Activated naive CD4-positive, alpha-beta T cell treated with anti-CD3 and anti-CD28 coated beads, Interleukin-2, amount 10 ng/mL, durations not matched to agents 7 days and 5 days (primary cell): ENCODE results near the gene EIF6.
"Not testable (repeated sequence)": the region's sequence is repeated elsewhere in the genome, so short reads cannot be mapped to it uniquely, and the experiment has no call there.

Experiments used
- CTCF ChIA-PET: fragments of 350-600 bp; sonication (Branson Sonifier 250); formaldehyde crosslinking; loops from one replicate; lab custom pipeline; 2021; ENCODE audit warnings: antibody characterized with exemption; lab: Charles Lee
- DNase-seq: peaks from one replicate; pipeline ENCODE4 v3.0.0-alpha.2; 2020
- H3K27ac Mint-ChIP-seq: one replicate; pipeline ENCODE4 v1.8.0; 2021; ENCODE audit warnings: mild to moderate bottlenecking, moderate library complexity, mixed read lengths
- H3K27me3 Mint-ChIP-seq: one replicate; pipeline ENCODE4 v1.8.0; 2021; ENCODE audit warnings: mild to moderate bottlenecking, mixed read lengths
- H3K36me3 Mint-ChIP-seq: one replicate; pipeline ENCODE4 v1.8.0; 2021; ENCODE audit warnings: mixed read lengths
- H3K4me1 Mint-ChIP-seq: one replicate; pipeline ENCODE4 v1.8.0; 2021; ENCODE audit warnings: mixed read lengths
- H3K4me3 Mint-ChIP-seq: one replicate; pipeline ENCODE4 v1.8.0; 2021; ENCODE audit warnings: mild to moderate bottlenecking, moderate library complexity, mixed read lengths
- H3K9me3 Mint-ChIP-seq: one replicate; pipeline ENCODE4 v1.8.0; 2021; ENCODE audit warnings: mixed read lengths

EIF6 gene

DNA sequence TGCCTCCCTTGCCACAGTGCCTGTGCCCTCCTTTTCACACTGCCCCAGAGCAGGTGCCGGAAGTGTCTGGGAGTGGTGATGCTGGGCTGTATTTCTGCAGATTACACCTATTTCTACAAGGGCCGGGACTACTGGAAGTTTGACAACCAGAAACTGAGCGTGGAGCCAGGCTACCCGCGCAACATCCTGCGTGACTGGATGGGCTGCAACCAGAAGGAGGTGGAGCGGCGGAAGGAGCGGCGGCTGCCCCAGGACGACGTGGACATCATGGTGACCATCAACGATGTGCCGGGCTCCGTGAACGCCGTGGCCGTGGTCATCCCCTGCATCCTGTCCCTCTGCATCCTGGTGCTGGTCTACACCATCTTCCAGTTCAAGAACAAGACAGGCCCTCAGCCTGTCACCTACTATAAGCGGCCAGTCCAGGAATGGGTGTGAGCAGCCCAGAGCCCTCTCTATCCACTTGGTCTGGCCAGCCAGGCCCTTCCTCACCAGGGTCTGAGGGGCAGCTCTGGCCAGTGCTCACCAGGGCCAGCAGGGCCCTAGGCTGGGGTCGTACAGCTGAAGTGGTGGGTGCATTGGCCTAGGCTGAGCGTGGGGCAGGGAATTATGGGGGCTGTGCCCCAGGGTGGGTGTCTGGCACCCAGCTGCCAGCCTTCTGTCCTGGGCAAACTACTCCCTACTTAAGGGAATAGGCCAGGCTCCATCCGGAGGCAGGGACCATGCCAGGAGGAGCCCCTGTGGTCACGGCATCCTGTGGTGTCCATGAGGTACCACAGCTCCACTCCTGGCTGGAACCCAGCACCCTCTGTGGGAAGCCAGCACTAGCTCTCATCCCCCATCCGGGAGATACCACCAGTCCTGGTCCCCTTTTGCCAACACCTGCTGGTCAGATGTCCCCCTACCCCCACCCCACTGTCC is 10.1 kb downstream of the EIF6 start:
- no peaks in the 10 kb centered on the region for H3K27me3 Mint-ChIP-seq
- no peak overlapping the region for H3K4me3 Mint-ChIP-seq
- DNase-seq, result no peak
- CTCF ChIA-PET, result interaction anchor here (2.2 kb wide), 1 partner anchor 130 kb away, joined by 8 read pairs; no protein-coding TSS in a partner anchor
- peaks cover 19% of the 10 kb centered on the region for H3K4me1 Mint-ChIP-seq
- no peak overlapping the region for H3K27ac Mint-ChIP-seq
- no peaks in the 10 kb centered on the region for H3K9me3 Mint-ChIP-seq
- H3K36me3 Mint-ChIP-seq, result peaks cover 16% of the 10 kb centered on the region

DNA sequence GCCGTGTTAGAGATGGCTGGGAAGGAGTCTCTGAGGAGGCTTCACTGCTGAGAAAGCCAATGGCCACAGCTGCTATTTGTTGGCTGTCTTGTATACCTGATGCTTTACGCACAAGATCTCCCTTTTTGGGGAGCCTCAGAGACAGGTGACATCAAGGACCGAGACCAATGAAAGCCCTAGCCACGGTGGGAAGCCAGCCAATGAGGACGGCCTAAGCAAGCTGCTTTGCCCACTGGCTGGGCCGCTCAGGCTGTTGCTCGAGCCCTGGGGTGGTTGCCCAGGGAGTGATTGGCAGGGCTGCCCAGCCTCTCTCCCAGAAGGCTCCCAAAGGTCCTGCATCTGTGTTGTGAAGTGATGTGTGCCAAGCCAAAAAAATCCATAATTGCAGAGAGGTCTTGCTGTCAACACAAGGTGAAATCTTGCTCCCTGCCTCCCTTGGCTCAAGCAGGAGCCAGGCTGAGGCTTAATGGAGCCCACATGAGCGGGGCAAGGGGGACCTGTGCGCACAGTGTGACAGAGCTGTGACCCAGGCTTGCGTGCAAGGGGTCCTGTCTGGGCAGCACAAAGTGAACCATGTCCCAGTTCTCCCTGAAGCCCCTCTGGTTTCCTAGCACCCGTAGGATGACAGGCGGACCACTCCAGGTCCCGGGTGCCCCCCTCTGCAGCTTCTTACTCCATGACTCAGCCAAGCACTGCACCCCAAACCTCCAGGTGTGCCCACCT is 11.0 kb downstream of the EIF6 start:
- H3K27ac Mint-ChIP-seq, result no peak overlapping the region
- no peak for DNase-seq
- H3K4me1 Mint-ChIP-seq, result peaks cover 19% of the 10 kb centered on the region
- CTCF ChIA-PET, result no interaction called here
- no peaks in the 10 kb centered on the region for H3K27me3 Mint-ChIP-seq
- peaks cover 9% of the 10 kb centered on the region for H3K36me3 Mint-ChIP-seq
- no peak overlapping the region for H3K4me3 Mint-ChIP-seq
- H3K9me3 Mint-ChIP-seq, result no peaks in the 10 kb centered on the region

DNA sequence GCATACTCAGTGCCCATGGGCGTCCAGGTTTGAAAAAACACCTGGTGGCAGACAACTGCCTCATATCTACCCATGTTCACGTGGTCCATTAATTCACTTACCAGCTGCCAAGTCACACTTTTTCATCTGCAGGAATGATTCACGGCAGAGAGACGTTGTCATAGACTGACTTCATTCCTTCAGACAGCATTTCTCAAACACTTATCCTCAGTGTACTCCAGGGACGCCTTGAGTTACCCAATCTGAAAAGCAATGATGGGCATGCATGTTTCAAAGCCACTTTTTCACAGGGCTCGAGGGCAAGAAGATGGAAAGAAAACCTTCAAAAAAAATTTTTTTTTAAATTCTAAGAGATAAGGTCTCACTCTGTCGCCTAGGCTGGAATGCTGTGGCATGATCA is 12.7 kb downstream of the EIF6 start:
- no peaks in the 10 kb centered on the region for H3K9me3 Mint-ChIP-seq
- H3K27me3 Mint-ChIP-seq, result no peaks in the 10 kb centered on the region
- no peak overlapping the region for H3K4me3 Mint-ChIP-seq
- H3K27ac Mint-ChIP-seq, result no peak overlapping the region
- peaks cover 2% of the 10 kb centered on the region for H3K36me3 Mint-ChIP-seq
- CTCF ChIA-PET, result interaction anchor here (1.4 kb wide), 2 partner anchors 63 to 398 kb away, joined by 3 to 4 read pairs; no protein-coding TSS in a partner anchor
- H3K4me1 Mint-ChIP-seq, result peaks cover 9% of the 10 kb centered on the region
- DNase-seq, result no peak

DNA sequence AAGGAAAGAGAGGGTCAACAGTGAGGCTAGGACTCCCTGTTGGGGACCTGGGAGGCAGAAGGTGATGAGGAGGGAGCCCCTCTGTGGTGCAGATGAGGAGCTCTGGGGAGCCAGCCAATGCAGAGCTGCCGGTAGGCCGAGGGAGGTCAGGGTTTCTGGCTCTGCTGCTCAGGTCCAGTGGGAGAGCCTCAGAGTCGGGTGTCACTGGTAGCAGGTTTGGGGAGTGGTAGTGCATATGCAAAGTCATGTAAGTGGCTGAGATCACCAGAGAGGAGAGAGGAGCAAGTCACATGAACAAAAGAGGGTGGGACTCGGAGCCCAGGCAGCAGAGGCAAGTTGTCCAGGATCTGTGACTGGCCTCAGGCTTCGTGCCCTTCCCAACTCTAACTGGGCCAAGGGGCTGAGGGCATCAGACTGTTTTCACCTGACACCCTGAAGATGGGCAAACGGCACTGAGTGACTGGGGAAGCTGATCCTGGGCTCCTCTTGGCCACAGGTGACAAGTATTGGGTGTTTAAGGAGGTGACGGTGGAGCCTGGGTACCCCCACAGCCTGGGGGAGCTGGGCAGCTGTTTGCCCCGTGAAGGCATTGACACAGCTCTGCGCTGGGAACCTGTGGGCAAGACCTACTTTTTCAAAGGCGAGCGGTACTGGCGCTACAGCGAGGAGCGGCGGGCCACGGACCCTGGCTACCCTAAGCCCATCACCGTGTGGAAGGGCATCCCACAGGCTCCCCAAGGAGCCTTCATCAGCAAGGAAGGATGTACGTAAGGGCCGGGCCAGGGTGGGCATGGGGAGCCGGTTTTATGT is 13.3 kb downstream of the EIF6 start:
- Mint-ChIP-seq H3K4me1 (peaks cover 3% of the 10 kb centered on the region), H3K27me3 (no peaks in the 10 kb centered on the region), H3K36me3 (peaks cover 3% of the 10 kb centered on the region), H3K27ac (no peak overlapping the region), H3K4me3 (no peak overlapping the region), H3K9me3 (no peaks in the 10 kb centered on the region)
- DNase-seq, result no peak
- CTCF ChIA-PET, result interaction anchor here (1.4 to 5.3 kb wide), 3 partner anchors 63 to 175 kb away, joined by 4 to 57 read pairs (median 6); partner anchors contain the start of gene EDEM2

GRCh38 chr20:35270021-35270902 is 14.3 kb downstream of the EIF6 start:
- H3K36me3 Mint-ChIP-seq, result peaks cover 3% of the 10 kb centered on the region
- no peak for DNase-seq

GRCh38 chr20:35269055-35269781 is 15.4 kb downstream of the EIF6 start:
- CTCF ChIA-PET, result interaction anchor here (0.6 to 5.3 kb wide), 19 partner anchors 9 to 431 kb away, joined by 3 to 57 read pairs (median 4); partner anchors contain the start of genes EDEM2 and MMP24OS
- no peaks in the 10 kb centered on the region for H3K27me3 Mint-ChIP-seq
- no peak overlapping the region for H3K27ac Mint-ChIP-seq
- no peaks in the 10 kb centered on the region for H3K4me1 Mint-ChIP-seq
- H3K9me3 Mint-ChIP-seq, result no peaks in the 10 kb centered on the region
- peak; percentile 70 for DNase-seq
- H3K4me3 Mint-ChIP-seq, result no peak overlapping the region
- peaks cover 6% of the 10 kb centered on the region for H3K36me3 Mint-ChIP-seq

More at GRCh38 chr20:35270021-35270902, 14.3 kb downstream of the EIF6 start:
- no peaks in the 10 kb centered on the region for H3K9me3 Mint-ChIP-seq
- no peaks in the 10 kb centered on the region for H3K4me1 Mint-ChIP-seq
- no peak overlapping the region for H3K4me3 Mint-ChIP-seq
- no peak overlapping the region for H3K27ac Mint-ChIP-seq
- CTCF ChIA-PET, result interaction anchor here (1.1 to 5.3 kb wide), 11 partner anchors 8 to 432 kb away, joined by 3 to 57 read pairs (median 4); partner anchors contain the start of genes EDEM2 and MMP24OS
- no peaks in the 10 kb centered on the region for H3K27me3 Mint-ChIP-seq

DNA sequence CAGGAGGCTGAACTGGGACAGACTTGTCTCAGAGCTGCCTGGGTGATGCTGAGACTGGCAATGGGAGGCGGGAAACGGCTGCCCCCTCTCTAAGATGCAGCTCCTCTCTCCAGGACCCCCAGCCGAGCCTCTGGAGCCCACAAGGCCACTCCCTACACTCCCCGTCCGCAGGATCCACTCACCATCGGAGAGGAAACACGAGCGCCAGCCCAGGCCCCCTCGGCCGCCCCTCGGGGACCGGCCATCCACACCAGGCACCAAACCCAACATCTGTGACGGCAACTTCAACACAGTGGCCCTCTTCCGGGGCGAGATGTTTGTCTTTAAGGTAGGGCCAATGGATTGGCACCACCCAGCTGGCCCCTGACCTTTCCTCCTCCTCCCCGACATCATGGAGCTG is 17.5 kb downstream of the EIF6 start:
- CTCF ChIA-PET, result interaction anchor here (0.9 to 5.3 kb wide), 3 partner anchors 9 to 171 kb away, joined by 3 to 57 read pairs (median 17); partner anchors contain the start of gene EDEM2
- no peak for DNase-seq
- Mint-ChIP-seq H3K4me3 (no peak overlapping the region), H3K9me3 (no peaks in the 10 kb centered on the region), H3K4me1 (no peaks in the 10 kb centered on the region), H3K36me3 (peaks cover 6% of the 10 kb centered on the region), H3K27ac (no peak overlapping the region), H3K27me3 (no peaks in the 10 kb centered on the region)

- Mint-ChIP-seq H3K27me3 (no peaks in the 10 kb centered on the region), H3K4me1 (no peaks in the 10 kb centered on the region), H3K4me3 (no peak overlapping the region), H3K9me3 (no peaks in the 10 kb centered on the region), H3K27ac (no peak overlapping the region), H3K36me3 (peaks cover 4% of the 10 kb centered on the region)
- DNase-seq, result no peak
- CTCF ChIA-PET, result interaction anchor here (1.4 kb wide), 1 partner anchor 20 kb away, joined by 3 read pairs; the partner anchor contains the start of gene EIF6
Observed at GRCh38 chr20:35264755-35265154, 19.8 kb downstream of the EIF6 start.

DNA sequence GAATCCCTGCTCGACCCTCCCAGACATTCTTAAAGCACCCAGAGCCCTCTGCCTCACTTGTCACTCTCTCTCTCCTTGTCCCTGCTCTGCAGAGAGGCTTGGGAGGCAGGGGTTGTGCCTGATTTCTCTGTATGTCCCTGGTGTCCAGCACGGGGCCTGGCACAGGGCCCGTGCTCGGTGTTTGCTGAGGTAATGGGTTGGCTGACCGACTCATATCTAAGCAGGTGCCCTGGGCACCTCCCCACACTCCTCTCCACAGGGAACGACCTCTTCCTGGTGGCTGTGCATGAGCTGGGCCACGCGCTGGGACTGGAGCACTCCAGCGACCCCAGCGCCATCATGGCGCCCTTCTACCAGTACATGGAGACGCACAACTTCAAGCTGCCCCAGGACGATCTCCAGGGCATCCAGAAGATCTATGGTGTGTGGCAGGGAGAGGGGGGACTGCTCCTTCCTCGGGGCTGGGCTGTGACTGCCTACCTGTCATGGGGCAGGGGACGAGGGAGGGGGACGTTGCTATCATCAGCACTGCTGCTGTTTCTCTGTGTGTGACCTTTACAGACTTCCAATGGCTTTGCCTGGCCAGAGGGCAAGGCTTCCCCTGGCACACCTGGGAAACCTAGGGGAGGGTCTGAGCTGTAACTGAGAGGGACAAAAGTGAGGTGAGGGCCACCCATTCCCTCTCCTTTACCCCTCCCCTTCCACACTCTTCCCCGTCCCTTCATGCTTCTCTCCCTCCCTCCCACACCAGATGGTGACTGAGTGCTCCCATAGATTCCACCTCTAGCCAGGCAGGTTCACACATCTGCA is 20.8 kb downstream of the EIF6 start:
- DNase-seq, result no peak
- H3K27me3 Mint-ChIP-seq, result no peaks in the 10 kb centered on the region
- no peak overlapping the region for H3K4me3 Mint-ChIP-seq
- H3K9me3 Mint-ChIP-seq, result no peaks in the 10 kb centered on the region
- no peaks in the 10 kb centered on the region for H3K4me1 Mint-ChIP-seq
- H3K36me3 Mint-ChIP-seq, result peaks cover 4% of the 10 kb centered on the region
- CTCF ChIA-PET, result interaction anchor here (0.6 to 1.4 kb wide), 2 partner anchors 21 to 257 kb away, joined by 3 read pairs; partner anchors contain the start of gene EIF6
- H3K27ac Mint-ChIP-seq, result no peak overlapping the region

DNA sequence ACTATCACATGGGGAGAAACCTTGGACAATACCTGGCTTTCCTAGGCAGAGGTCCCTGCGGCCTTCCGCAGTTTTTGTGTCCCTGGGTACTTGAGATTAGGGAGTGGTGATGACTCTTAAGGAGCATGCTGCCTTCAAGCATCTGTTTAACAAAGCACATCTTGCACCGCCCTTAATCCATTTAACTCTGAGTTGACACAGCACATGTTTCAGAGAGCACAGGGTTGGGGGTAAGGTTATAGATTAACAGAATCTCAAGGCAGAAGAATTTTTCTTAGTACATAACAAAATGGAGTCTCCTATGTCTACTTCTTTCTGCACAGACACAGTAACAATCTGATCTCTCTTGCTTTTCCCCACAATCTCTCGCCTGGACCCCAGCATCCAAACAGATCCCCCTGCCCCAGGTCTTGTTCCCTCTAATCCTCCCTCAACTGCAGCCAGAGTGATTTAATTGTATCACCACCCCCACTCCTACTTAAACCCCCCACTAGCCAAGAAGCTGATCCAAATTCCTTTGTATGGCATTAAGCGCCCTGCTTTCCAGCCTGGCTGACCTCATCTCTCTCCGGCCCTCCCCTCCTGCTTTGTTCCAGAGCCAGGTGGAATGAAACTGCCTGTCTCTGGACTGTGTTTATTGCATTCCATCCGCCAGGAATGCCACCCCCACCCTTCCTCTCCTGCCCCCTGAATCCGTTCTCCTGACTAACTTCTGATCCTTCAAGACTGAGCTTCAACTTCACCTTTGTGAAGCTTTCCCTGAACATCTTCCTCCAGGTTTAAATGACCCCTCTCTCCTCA is 21.6 kb downstream of the EIF6 start:
- H3K27ac Mint-ChIP-seq, H3K4me1 Mint-ChIP-seq, DNase-seq, CTCF ChIA-PET, H3K9me3 Mint-ChIP-seq, H3K36me3 Mint-ChIP-seq, H3K27me3 Mint-ChIP-seq, H3K4me3 Mint-ChIP-seq: not testable (repeated sequence)

GRCh38 chr20:35262321-35262720 is 22.3 kb downstream of the EIF6 start:
- DNase-seq, CTCF ChIA-PET, H3K27me3 Mint-ChIP-seq, H3K4me3 Mint-ChIP-seq, H3K36me3 Mint-ChIP-seq, H3K27ac Mint-ChIP-seq, H3K4me1 Mint-ChIP-seq, H3K9me3 Mint-ChIP-seq: not testable (repeated sequence)
